Stimulated activated naive B cell treated with anti-CD40 and anti-IgM and Interleukin-4, amounts not matched to agents 10 μg/mL and 1 μg/mL and 100 μg/mL, for 72 hours (primary cell): ENCODE results near the gene ZNF302.
"Not testable (repeated sequence)": the region's sequence is repeated elsewhere in the genome, so short reads cannot be mapped to it uniquely, and the experiment has no call there.

ENCODE experiments used
- ATAC-seq, 2 donors: fragments of 150-1000 bp; cut with Tn5 transposase; replicated peaks; 2 replicates each; pipeline ENCODE4 v1.10.0; 2021; ENCODE audit warnings: moderate library complexity in 1 of 2
- DNase-seq: peaks from one replicate; pipeline ENCODE4 v3.0.0; 2021
- H3K27ac Mint-ChIP-seq: one replicate; pipeline ENCODE4 v1.8.0; 2022; ENCODE audit warnings: mild to moderate bottlenecking, mixed read lengths
- H3K27me3 Mint-ChIP-seq, 2 donors: one replicate each; pipeline ENCODE4 v1.8.0; 2022; ENCODE audit warnings: mixed read lengths in 2 of 2
- H3K36me3 Mint-ChIP-seq, 2 donors: one replicate each; pipeline ENCODE4 v1.8.0; 2022; ENCODE audit warnings: mixed read lengths in 2 of 2, mild to moderate bottlenecking in 1 of 2
- H3K4me1 Mint-ChIP-seq, 2 donors: one replicate each; pipeline ENCODE4 v1.8.0; 2022; ENCODE audit warnings: mixed read lengths in 2 of 2, mild to moderate bottlenecking in 1 of 2
- H3K4me3 Mint-ChIP-seq, 2 donors: one replicate each; pipeline ENCODE4 v1.8.0; 2022; ENCODE audit warnings: mild to moderate bottlenecking in 2 of 2, mixed read lengths in 2 of 2, moderate library complexity in 1 of 2
- H3K9me3 Mint-ChIP-seq, 2 donors: one replicate each; pipeline ENCODE4 v1.8.0; 2022; ENCODE audit warnings: mixed read lengths in 2 of 2, mild to moderate bottlenecking in 1 of 2

ZNF302 gene

DNA sequence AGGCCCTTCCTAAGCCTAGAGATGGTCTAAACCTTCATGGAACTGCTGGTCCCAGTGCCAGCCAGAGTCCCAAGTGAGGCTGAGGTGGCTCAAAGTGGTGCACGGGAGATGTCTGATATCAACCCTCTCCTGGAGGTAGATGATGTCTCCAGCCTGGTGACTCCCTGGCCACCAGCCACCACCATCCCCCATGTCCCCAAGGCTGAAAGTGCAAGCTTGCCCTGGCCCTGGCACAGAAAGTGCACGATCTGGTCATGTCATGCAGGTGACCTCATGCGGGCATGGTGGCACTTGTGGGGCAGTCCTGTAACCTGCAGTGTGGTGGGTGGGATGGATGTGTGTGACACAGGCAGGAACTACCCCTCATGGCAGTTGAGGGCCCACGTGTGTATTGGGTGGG lies 12.2 kb upstream of the ZNF302 start:
- not testable (repeated sequence) for H3K9me3 Mint-ChIP-seq, ATAC-seq, DNase-seq, H3K27ac Mint-ChIP-seq, H3K36me3 Mint-ChIP-seq, H3K27me3 Mint-ChIP-seq, H3K4me3 Mint-ChIP-seq
- H3K4me1 Mint-ChIP-seq: peaks cover 0 to 11% of the 10 kb centered on the region in 2 donors

- H3K9me3 Mint-ChIP-seq: no peaks in the 10 kb centered on the region
- H3K4me3 Mint-ChIP-seq: no peak overlapping the region
- peaks cover 2 to 3% of the 10 kb centered on the region in 2 donors for H3K36me3 Mint-ChIP-seq
- ATAC-seq (no peak), DNase-seq (no peak)
- no peaks in the 10 kb centered on the region for H3K27me3 Mint-ChIP-seq
- peaks cover 0 to 11% of the 10 kb centered on the region in 2 donors for H3K4me1 Mint-ChIP-seq
- no peak overlapping the region for H3K27ac Mint-ChIP-seq
Measured at GRCh38 chr19:34666200-34666957, 11.1 kb upstream of the ZNF302 start.

DNA sequence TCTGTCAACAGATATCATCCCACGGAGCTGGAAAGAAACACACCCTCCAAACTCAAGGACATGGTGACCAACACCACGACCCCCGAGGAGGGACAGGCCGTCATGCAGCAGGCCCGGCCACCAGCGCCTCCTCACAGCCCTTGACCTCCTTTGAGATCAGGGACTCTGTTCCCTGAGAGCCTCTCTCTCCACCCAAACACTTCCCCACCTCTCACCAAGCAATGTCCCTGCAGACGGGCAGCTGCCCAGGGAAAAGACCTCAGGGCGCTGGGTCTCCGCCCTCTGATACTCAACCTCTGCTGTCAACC lies 10.6 kb upstream of the ZNF302 start:
- Mint-ChIP-seq H3K36me3 (peaks cover 2 to 3% of the 10 kb centered on the region in 2 donors), H3K9me3 (no peaks in the 10 kb centered on the region), H3K4me3 (no peak overlapping the region), H3K27me3 (no peaks in the 10 kb centered on the region), H3K27ac (no peak overlapping the region), H3K4me1 (peaks cover 0 to 11% of the 10 kb centered on the region in 2 donors)
- ATAC-seq (no peak), DNase-seq (no peak)

DNA sequence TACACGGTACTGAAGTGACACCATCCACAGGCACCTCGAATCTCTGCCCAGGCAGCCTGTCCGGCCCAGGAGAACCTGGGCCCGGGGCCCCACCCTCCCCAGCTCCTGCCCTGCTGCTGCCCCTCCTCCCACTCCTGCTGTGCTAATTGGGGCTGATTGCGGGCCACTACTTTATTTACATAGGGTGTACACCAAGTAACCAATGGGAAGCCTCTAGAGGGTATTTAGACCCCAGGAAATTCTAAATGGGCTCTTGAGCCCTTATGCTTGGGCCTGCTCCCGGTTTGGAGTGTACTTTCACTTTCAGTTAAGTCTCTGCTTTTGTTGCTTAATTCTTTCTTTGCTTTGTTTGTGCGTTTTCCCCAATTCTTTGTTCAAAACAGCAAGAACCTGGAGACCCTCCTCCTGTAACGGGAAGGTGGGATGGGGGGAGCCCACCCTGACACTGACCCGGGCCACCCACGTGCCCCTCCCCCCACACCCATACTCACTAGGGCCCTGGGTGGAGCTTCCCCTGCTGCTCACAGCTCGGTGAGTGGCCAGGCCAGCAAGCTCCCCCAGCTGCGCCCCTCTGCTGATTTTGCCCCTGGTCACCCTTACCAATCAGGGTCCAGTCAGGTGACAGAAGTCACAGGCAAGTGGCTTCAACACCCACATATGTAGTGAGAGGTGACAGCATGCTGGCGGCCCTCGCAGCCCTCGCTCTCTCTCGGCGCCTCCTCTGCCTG lies 10.0 kb upstream of the ZNF302 start:
- peak overlapping the region; percentile 56 for H3K27ac Mint-ChIP-seq
- H3K36me3 Mint-ChIP-seq: peaks cover 2 to 3% of the 10 kb centered on the region in 2 donors
- DNase-seq (no peak), ATAC-seq (no peak)
- peaks cover 5 to 6% of the 10 kb centered on the region in 2 donors for H3K27me3 Mint-ChIP-seq
- peaks cover 0 to 11% of the 10 kb centered on the region in 2 donors for H3K4me1 Mint-ChIP-seq
- peak overlapping the region; percentile 64 to 76 for H3K4me3 Mint-ChIP-seq
- no peaks in the 10 kb centered on the region for H3K9me3 Mint-ChIP-seq

- not testable (repeated sequence) for H3K27ac Mint-ChIP-seq, ATAC-seq, DNase-seq, H3K4me1 Mint-ChIP-seq, H3K9me3 Mint-ChIP-seq, H3K36me3 Mint-ChIP-seq
- H3K27me3 Mint-ChIP-seq: peaks cover 12% of the 10 kb centered on the region in 2 donors
- H3K4me3 Mint-ChIP-seq: peak overlapping the region; percentile 26 to 64
Measured at GRCh38 chr19:34668077-34668689, 9.3 kb upstream of the ZNF302 start.

DNA sequence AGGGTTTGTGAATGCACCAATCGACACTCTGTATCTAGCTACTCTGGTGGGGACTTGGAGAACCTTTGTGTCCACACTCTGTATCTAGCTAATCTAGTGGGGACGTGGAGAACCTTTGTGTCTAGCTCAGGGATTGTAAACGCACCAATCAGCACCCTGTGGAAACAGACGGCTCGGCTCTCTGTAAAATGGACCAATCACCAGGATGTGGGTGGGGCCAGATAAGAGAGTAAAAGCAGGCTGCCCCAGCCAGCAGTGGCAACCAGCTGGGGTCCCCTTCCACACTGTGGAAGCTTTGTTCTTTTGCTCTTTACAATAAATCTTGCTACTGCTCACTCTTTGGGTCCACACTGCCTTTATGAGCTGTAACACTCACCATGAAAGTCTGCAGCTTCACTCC lies 8.8 kb upstream of the ZNF302 start:
- not testable (repeated sequence) for H3K27ac Mint-ChIP-seq, ATAC-seq, DNase-seq, H3K4me1 Mint-ChIP-seq, H3K4me3 Mint-ChIP-seq, H3K9me3 Mint-ChIP-seq, H3K36me3 Mint-ChIP-seq
- H3K27me3 Mint-ChIP-seq: peaks cover 13 to 14% of the 10 kb centered on the region in 2 donors

DNA sequence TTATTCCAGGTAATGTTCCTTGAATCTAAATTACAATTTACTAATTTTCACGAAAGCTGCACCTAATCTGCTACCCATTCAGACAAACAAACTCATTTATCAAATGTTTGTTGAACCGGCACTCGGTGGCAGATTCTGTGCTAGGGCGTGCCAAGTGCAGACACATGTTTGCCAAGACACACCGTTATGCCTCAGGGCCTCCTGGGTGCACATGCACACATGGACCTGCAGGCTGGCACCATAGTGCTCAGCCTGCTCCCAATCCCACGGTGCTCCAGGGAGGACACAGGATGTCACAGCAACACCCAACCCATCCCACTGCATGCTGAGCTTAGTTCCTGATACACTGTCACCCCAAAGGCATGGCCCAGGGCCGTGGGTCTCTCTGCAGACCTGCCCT lies 8.2 kb upstream of the ZNF302 start:
- no peak for ATAC-seq
- Mint-ChIP-seq H3K27me3 (peaks cover 17 to 20% of the 10 kb centered on the region in 2 donors), H3K27ac (no peak overlapping the region), H3K4me1 (no peaks in the 10 kb centered on the region), H3K9me3 (no peaks in the 10 kb centered on the region), H3K36me3 (peaks cover 4 to 12% of the 10 kb centered on the region in 2 donors), H3K4me3 (no peak overlapping the region)
- DNase-seq: no peak

GRCh38 chr19:34671972-34672371 lies 5.5 kb upstream of the ZNF302 start:
- H3K27me3 Mint-ChIP-seq: peaks cover 20 to 25% of the 10 kb centered on the region in 2 donors
- H3K9me3 Mint-ChIP-seq: no peaks in the 10 kb centered on the region
- no peak overlapping the region for H3K4me3 Mint-ChIP-seq
- no peak overlapping the region for H3K27ac Mint-ChIP-seq
- ATAC-seq: no peak
- H3K36me3 Mint-ChIP-seq: peaks cover 4 to 17% of the 10 kb centered on the region in 2 donors
- peaks cover 0 to 4% of the 10 kb centered on the region in 2 donors for H3K4me1 Mint-ChIP-seq
- DNase-seq: no peak

GRCh38 chr19:34673590-34673989 lies 3.9 kb upstream of the ZNF302 start:
- Mint-ChIP-seq H3K27ac (no peak overlapping the region), H3K36me3 (peaks cover 5 to 25% of the 10 kb centered on the region in 2 donors), H3K9me3 (no peaks in the 10 kb centered on the region), H3K27me3 (peaks cover 20 to 25% of the 10 kb centered on the region in 2 donors), H3K4me1 (peaks cover 2 to 6% of the 10 kb centered on the region in 2 donors), H3K4me3 (no peak overlapping the region)
- DNase-seq (no peak), ATAC-seq (no peak)

DNA sequence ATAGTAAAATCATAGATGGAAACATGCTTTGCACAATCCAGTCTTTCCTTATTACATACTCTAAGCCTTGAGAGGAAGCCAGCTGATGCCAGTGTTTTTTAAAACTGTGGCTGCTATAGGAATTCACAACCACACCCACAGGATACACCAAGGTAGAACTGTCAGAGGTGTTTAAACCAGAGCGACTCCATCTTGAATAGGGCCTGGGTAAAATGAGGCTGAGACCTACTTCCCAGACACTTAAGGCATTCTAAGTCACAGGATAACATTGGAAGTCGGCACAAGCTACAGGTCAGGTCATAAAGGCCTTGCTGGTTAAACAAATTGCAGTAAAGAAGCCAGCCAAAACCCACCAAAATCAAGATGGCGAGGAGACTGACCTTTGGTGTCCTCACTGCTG lies 2.2 kb upstream of the ZNF302 start:
- Mint-ChIP-seq H3K27me3 (peaks cover 20 to 25% of the 10 kb centered on the region in 2 donors), H3K36me3 (peaks cover 19 to 38% of the 10 kb centered on the region in 2 donors), H3K4me1 (peaks cover 10 to 20% of the 10 kb centered on the region in 2 donors), H3K9me3 (peaks cover 5 to 7% of the 10 kb centered on the region in 2 donors), H3K27ac (no peak overlapping the region), H3K4me3 (no peak overlapping the region)
- no peak for DNase-seq
- no peak for ATAC-seq

GRCh38 chr19:34675919-34676318 lies 1.6 kb upstream of the ZNF302 start:
- H3K27ac Mint-ChIP-seq: no peak overlapping the region
- H3K36me3 Mint-ChIP-seq: peaks cover 26 to 44% of the 10 kb centered on the region in 2 donors
- H3K4me1 Mint-ChIP-seq: peaks cover 10 to 20% of the 10 kb centered on the region in 2 donors
- H3K4me3 Mint-ChIP-seq: no peak overlapping the region
- H3K27me3 Mint-ChIP-seq: peaks cover 20 to 25% of the 10 kb centered on the region in 2 donors
- peaks cover 5 to 7% of the 10 kb centered on the region in 2 donors for H3K9me3 Mint-ChIP-seq
- DNase-seq (no peak), ATAC-seq (no peak)

- Mint-ChIP-seq H3K27me3 (peaks cover 20 to 25% of the 10 kb centered on the region in 2 donors), H3K9me3 (peaks cover 5 to 7% of the 10 kb centered on the region in 2 donors), H3K4me1 (peaks cover 10 to 20% of the 10 kb centered on the region in 2 donors), H3K4me3 (peak within 1 kb of the TSS; percentile 92 to 99), H3K36me3 (peaks cover 32 to 51% of the 10 kb centered on the region in 2 donors), H3K27ac (peak within 1 kb of the TSS; percentile 100)
- peak; percentile 69 to 73 for ATAC-seq
- no peak for DNase-seq
Measured at GRCh38 chr19:34676697-34677385, 637 bp upstream of the ZNF302 start, which contains the start of gene SCGB2B2. SCGB2B2 (minus strand) TSS chr19:34677159; CDS start chr19:34594563, 82,596 bp downstream.

GRCh38 chr19:34678085-34678412 lies 571 bp downstream of the ZNF302 start:
- no peak for ATAC-seq
- H3K36me3 Mint-ChIP-seq: peaks cover 41 to 57% of the 10 kb centered on the region in 2 donors
- peaks cover 7 to 10% of the 10 kb centered on the region in 2 donors for H3K9me3 Mint-ChIP-seq
- peak overlapping the region; percentile 100 for H3K27ac Mint-ChIP-seq
- DNase-seq: no peak
- peaks cover 10 to 20% of the 10 kb centered on the region in 2 donors for H3K4me1 Mint-ChIP-seq
- peaks cover 10 to 14% of the 10 kb centered on the region in 2 donors for H3K27me3 Mint-ChIP-seq
- peak overlapping the region; percentile 92 to 99 for H3K4me3 Mint-ChIP-seq

- ATAC-seq: no peak
Measured at GRCh38 chr19:34678421-34678820, 943 bp downstream of the ZNF302 start.

More at GRCh38 chr19:34678421-34678820, 943 bp downstream of the ZNF302 start:
- Mint-ChIP-seq H3K4me3 (peak overlapping the region; percentile 92 to 99), H3K27me3 (peaks cover 8 to 11% of the 10 kb centered on the region in 2 donors), H3K9me3 (peaks cover 7 to 10% of the 10 kb centered on the region in 2 donors), H3K4me1 (peaks cover 10 to 20% of the 10 kb centered on the region in 2 donors), H3K27ac (peak overlapping the region; percentile 100), H3K36me3 (peaks cover 44 to 58% of the 10 kb centered on the region in 2 donors)
- DNase-seq: no peak
